HCT116 (cell line): ENCODE measurements around the gene DDHD1. TPM values are rescaled to one million over a fixed set of nuclear protein-coding genes. Genes with fewer than 3 reads are reported as not detected.

Experiments
- ATAC-seq: fragments of 200-7000 bp; cut with Tn5 transposase; 2 replicates; pipeline ENCODE4 v1.9.1; 2020; ENCODE audit warnings: mild to moderate bottlenecking, moderate library complexity
- BruUV-seq: library from RNA; stranded (reverse); fragments of 400-500 nt; replicated peaks from 2 replicates; lab custom pipeline; 2021; lab: Mats Ljungman, UMichigan
- CTCF ChIA-PET: fragments of 300-600 bp; sonication (Branson Sonifier 250); formaldehyde crosslinking; loops from one replicate; lab custom pipeline; 2021; ENCODE audit warnings: antibody characterized with exemption; lab: Charles Lee
- POLR2A ChIA-PET: fragments of 300-600, 350-600 bp; sonication (Branson Sonifier 250); formaldehyde crosslinking; loops from one replicate; lab custom pipeline; 2021; ENCODE audit warnings: antibody characterized with exemption; lab: Charles Lee
- RAD21 ChIA-PET, 2 experiments: fragments of 300-600 bp; sonication (Branson Sonifier 250); formaldehyde crosslinking; loops; one replicate each; lab custom pipeline; 2023; ENCODE audit warnings: low total read pairs in 2 of 2; ENCODE audit not compliant: uncharacterized antibody in 2 of 2, unreplicated experiment in 2 of 2, low non-redundant PET in 1 of 2; lab: Charles Lee
- DNase-seq: peaks from one replicate; pipeline ENCODE4 v3.0.0-alpha.2; 2010; ENCODE audit warnings: low read depth, low spot score
- H2AFZ ChIP-seq: fragments of 200-600 bp; shearing (Covaris generic), sonication (generic); 2 replicates; pipeline ENCODE4 v1.6.1; 2017; ENCODE audit warnings: low read depth, mixed run types, mixed read lengths, antibody characterized with exemption, low read length; ENCODE audit not compliant: poor library complexity, severe bottlenecking
- H3K27ac ChIP-seq: 2 replicates; pipeline ENCODE4 v1.5.1; 2012; ENCODE audit warnings: low read depth, low read length
- H3K27me3 ChIP-seq: fragments of 200-600 bp; sonication (generic); 2 replicates; pipeline ENCODE4 v1.6.1; 2016; ENCODE audit warnings: mixed run types, low read length, mixed read lengths; ENCODE audit not compliant: insufficient read depth
- H3K36me3 ChIP-seq, 2 experiments: fragments of 200-500 bp in 1 of 2; fragments of 200-600 bp in 1 of 2; sonication (Bioruptor generic) in 1 of 2; sonication (generic) in 1 of 2; 2 replicates each; pipeline versions ENCODE4 v1.5.1 to v1.6.1; 2014 to 2016; ENCODE audit warnings: low read length in 2 of 2, inconsistent platforms in 1 of 2, mixed read lengths in 1 of 2, mixed run types in 1 of 2; ENCODE audit not compliant: insufficient read depth in 2 of 2, control insufficient read depth in 1 of 2
- H3K4me1 ChIP-seq, 2 experiments: fragments of 200-600 bp in 1 of 2; sonication (generic) in 1 of 2; 2 replicates each; pipeline versions ENCODE4 v1.5.1 to v1.6.1; 2012 to 2017; ENCODE audit warnings: low read length in 2 of 2, inconsistent platforms in 1 of 2, mild to moderate bottlenecking in 1 of 2, mixed read lengths in 1 of 2, mixed run types in 1 of 2, moderate library complexity in 1 of 2; ENCODE audit not compliant: insufficient read depth in 2 of 2, control insufficient read depth in 1 of 2
- H3K4me2 ChIP-seq: fragments of 200-600 bp; sonication (generic); 2 replicates; pipeline ENCODE4 v1.6.1; 2017; ENCODE audit warnings: mixed run types, low read length, mixed read lengths
- H3K4me3 ChIP-seq, 2 experiments: fragments of 200-600 bp in 1 of 2; sonication (generic) in 1 of 2; replicated peaks in 1 of 2; 2 replicates each; pipeline ENCODE4 v1.5.1; 2011 to 2016; ENCODE audit warnings: low read length in 2 of 2, control low read depth in 1 of 2, low read depth in 1 of 2, mild to moderate bottlenecking in 1 of 2, mixed read lengths in 1 of 2, mixed run types in 1 of 2
- H3K79me2 ChIP-seq: fragments of 200-600 bp; sonication (generic); 2 replicates; pipeline ENCODE4 v1.6.1; 2017; ENCODE audit warnings: mild to moderate bottlenecking, mixed run types, low read length, moderate library complexity, mixed read lengths; ENCODE audit not compliant: insufficient read depth
- H3K9ac ChIP-seq: fragments of 200-600 bp; sonication (generic); 2 replicates; pipeline ENCODE4 v1.6.1; 2016; ENCODE audit warnings: low read length, mixed read lengths
- H3K9me2 ChIP-seq: fragments of 200-600 bp; sonication (generic), shearing (Covaris generic); 2 replicates; pipeline ENCODE4 v1.6.1; 2017; ENCODE audit warnings: mixed run types, mild to moderate bottlenecking, moderate library complexity; ENCODE audit not compliant: insufficient read depth
- H3K9me3 ChIP-seq, 2 experiments: fragments of 200-500 bp in 1 of 2; fragments of 200-600 bp in 1 of 2; sonication (Bioruptor generic) in 1 of 2; sonication (generic) in 1 of 2; 2 replicates each; pipeline ENCODE4 v1.6.1; 2014 to 2017; ENCODE audit warnings: low read length in 2 of 2, mixed read lengths in 2 of 2, inconsistent platforms in 1 of 2, low read depth in 1 of 2, mild to moderate bottlenecking in 1 of 2, mixed run types in 1 of 2, moderate library complexity in 1 of 2; ENCODE audit not compliant: control insufficient read depth in 1 of 2, insufficient read depth in 1 of 2
- H4K20me1 ChIP-seq: fragments of 200-600 bp; sonication (generic), shearing (Covaris generic); 2 replicates; pipeline ENCODE4 v1.6.1; 2017; ENCODE audit warnings: mixed run types, mild to moderate bottlenecking, moderate library complexity; ENCODE audit not compliant: insufficient read depth
- EZH2phosphoT487 ChIP-seq: fragments of 200-600 bp; IDR thresholded peaks from 2 replicates; pipeline ENCODE4 v1.6.1; 2018; ENCODE audit warnings: antibody characterized with exemption, borderline replicate concordance
- POLR2A ChIP-seq: IDR thresholded peaks from 2 replicates; pipeline ENCODE4 v1.7.0; 2011; ENCODE audit warnings: borderline replicate concordance; ENCODE audit not compliant: insufficient read depth, insufficient read length; ENCODE audit errors: extremely low read depth
- RAD21 ChIP-seq: IDR thresholded peaks from 2 replicates; pipeline ENCODE4 v1.6.1; 2012; ENCODE audit warnings: low read depth, mild to moderate bottlenecking
- intact Hi-C: fragments of 100-400 bp; cut with micrococcal nuclease; formaldehyde crosslinking; loops from 2 replicates; pipeline ENCODE4 v1.10.0; 2022
- total RNA-seq: library from RNA; stranded (reverse); gene quantifications from one replicate; pipeline ENCODE4 v1.2.1, GENCODE V29; 2021; ENCODE audit not compliant: unreplicated experiment
- TF ChIP-seq, protein P1 (sequence below): IDR thresholded peaks from 2 replicates; pipeline ENCODE4 v1.6.1; 2011; ENCODE audit warnings: mild to moderate bottlenecking, low read length, moderate library complexity; ENCODE audit not compliant: insufficient replicate concordance; ENCODE audit errors: extremely low read depth

Gene DDHD1
- total RNA-seq, 1 experiment from 2014 or later = 26.9 TPM

DNA sequence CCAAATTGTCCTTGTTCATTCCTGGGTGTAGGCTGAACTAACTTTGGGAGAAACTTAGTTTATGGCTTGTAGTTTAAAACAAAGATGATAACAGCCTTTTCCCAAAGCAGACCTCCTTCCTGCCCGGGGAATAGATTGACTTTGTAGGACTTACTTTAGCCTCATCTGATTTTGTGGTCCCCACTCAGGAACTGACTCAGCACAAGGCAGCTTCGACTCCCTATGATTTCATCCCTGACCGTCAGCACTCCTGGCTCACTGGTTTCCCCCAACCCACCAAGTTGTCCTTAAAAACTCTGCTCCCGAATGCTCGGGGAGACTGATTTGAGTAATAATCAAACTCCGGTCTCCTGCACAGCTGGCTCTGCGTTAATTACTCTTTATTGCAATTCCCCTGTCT is 40.1 kb upstream of the DDHD1 start (continued):
- TF ChIP-seq, protein P1, sequence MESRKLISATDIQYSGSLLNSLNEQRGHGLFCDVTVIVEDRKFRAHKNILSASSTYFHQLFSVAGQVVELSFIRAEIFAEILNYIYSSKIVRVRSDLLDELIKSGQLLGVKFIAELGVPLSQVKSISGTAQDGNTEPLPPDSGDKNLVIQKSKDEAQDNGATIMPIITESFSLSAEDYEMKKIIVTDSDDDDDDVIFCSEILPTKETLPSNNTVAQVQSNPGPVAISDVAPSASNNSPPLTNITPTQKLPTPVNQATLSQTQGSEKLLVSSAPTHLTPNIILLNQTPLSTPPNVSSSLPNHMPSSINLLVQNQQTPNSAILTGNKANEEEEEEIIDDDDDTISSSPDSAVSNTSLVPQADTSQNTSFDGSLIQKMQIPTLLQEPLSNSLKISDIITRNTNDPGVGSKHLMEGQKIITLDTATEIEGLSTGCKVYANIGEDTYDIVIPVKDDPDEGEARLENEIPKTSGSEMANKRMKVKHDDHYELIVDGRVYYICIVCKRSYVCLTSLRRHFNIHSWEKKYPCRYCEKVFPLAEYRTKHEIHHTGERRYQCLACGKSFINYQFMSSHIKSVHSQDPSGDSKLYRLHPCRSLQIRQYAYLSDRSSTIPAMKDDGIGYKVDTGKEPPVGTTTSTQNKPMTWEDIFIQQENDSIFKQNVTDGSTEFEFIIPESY = no peak
- no peak for TF ChIP-seq EZH2phosphoT487

DNA sequence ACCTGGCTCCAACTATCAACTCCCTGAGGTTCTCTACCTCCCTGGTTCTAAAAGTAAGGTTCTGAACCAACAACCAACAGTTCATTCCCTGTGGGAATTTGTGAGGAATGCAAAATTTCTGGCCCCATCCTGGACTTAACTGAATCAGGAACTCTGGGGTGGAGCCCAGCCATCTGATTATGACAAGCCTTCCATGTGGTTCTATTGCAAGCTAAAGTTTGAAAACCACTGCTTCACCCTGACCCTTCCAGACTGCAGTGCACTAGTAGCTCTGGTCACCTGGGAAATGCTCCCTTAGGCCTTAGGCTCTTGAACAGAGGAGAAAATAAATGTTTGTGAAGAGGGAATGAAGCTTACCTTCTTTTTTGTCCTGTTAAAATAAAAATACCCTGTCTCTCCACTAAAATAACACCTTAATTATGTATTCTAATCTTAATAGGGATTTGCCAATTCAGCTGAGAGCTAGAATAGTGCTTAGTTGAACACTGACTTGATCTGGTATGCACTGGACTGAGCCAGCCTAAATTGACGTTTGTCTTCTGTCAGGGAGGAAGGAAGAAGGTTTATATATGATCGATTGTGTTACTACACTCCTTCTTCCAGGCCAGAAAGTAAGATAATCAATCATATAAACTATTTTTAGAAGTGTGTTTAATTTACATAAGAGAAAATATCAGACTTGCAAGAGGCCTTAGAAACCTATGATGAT is 39.1 kb upstream of the DDHD1 start:
- H3K4me2 ChIP-seq = no peak overlapping the region
- POLR2A ChIA-PET = interaction anchor here (0.6 kb wide), 1 partner anchor 19 kb away, joined by 3 read pairs; no protein-coding TSS in a partner anchor
- DNase-seq = no peak
- H2AFZ ChIP-seq = no peak overlapping the region
- H3K27ac ChIP-seq = no peak overlapping the region
- BruUV-seq = no TSS peak
- no peaks in the 10 kb centered on the region for H3K9me3 ChIP-seq
- TF ChIP-seq RAD21 (no peak), POLR2A (no peak)
- TF ChIP-seq, all 23 proteins: peak for 0
- Histone ChIP-seq H3K9ac (no peak overlapping the region), H3K4me3 (no peak overlapping the region), H3K79me2 (no peaks in the 10 kb centered on the region), H3K4me1 (no peaks in the 10 kb centered on the region), H4K20me1 (no peaks in the 10 kb centered on the region), H3K36me3 (no peaks in the 10 kb centered on the region), H3K27me3 (no peaks in the 10 kb centered on the region), H3K9me2 (no peaks in the 10 kb centered on the region)
- ChIA-PET CTCF (interaction anchor here (0.7 kb wide), 1 partner anchor 25 kb away, joined by 3 read pairs; no protein-coding TSS in a partner anchor), RAD21 (no interaction called here)
- intact Hi-C loops = no loop called here
- ATAC-seq = no peak
